Smooth muscle cell (in vitro differentiated cells): Measurements from ENCODE around the gene ECI1. TPM values are rescaled to one million over a fixed set of nuclear protein-coding genes. Genes with fewer than 3 reads are reported as not detected.

Experiments used
- DNase-seq: peaks from one replicate; lab custom pipeline; 2025; ENCODE audit not compliant: unreplicated experiment; lab: John Stamatoyannopoulos, UW
- H2AFZ ChIP-seq: fragments of 200-600 bp; sonication (generic); 2 replicates; pipeline ENCODE4 v1.6.0; 2016; ENCODE audit warnings: antibody characterized with exemption, low read depth, mild to moderate bottlenecking
- H3F3A ChIP-seq: fragments of 200-600 bp; sonication (generic); 2 replicates; pipeline ENCODE4 v1.6.0; 2017; ENCODE audit warnings: antibody characterized with exemption, low read depth
- H3K27ac ChIP-seq: fragments of 200-600 bp; sonication (generic); 2 replicates; pipeline ENCODE4 v1.5.1; 2016; ENCODE audit warnings: low read depth, mild to moderate bottlenecking
- H3K27me3 ChIP-seq: fragments of 200-600 bp; sonication (generic); 2 replicates; pipeline ENCODE4 v1.6.1; 2016; ENCODE audit warnings: low read depth, mild to moderate bottlenecking
- H3K36me3 ChIP-seq: fragments of 200-600 bp; sonication (generic); 2 replicates; pipeline ENCODE4 v1.5.1; 2016; ENCODE audit warnings: low read depth
- H3K4me1 ChIP-seq: fragments of 200-600 bp; sonication (generic); 2 replicates; pipeline ENCODE4 v1.5.1; 2016; ENCODE audit warnings: low read depth
- H3K4me2 ChIP-seq: fragments of 200-600 bp; sonication (generic); 2 replicates; pipeline ENCODE4 v1.6.0; 2016; ENCODE audit warnings: mild to moderate bottlenecking
- H3K4me3 ChIP-seq: fragments of 200-600 bp; sonication (generic); 2 replicates; pipeline ENCODE4 v1.5.1; 2016; ENCODE audit warnings: mild to moderate bottlenecking
- H3K79me2 ChIP-seq: fragments of 200-600 bp; sonication (generic); 2 replicates; pipeline ENCODE4 v1.6.0; 2016; ENCODE audit warnings: low read depth, mild to moderate bottlenecking
- H3K9ac ChIP-seq: fragments of 200-600 bp; sonication (generic); 2 replicates; pipeline ENCODE4 v1.6.0; 2016; ENCODE audit warnings: low read depth
- H3K9me3 ChIP-seq: fragments of 200-600 bp; sonication (generic); replicated peaks from 2 replicates; pipeline ENCODE4 v1.5.1; 2016; ENCODE audit warnings: low read depth
- H4K20me1 ChIP-seq: fragments of 200-600 bp; sonication (generic); 2 replicates; pipeline ENCODE4 v1.6.0; 2016; ENCODE audit warnings: low read depth
- WGBS: methylation state at CpG from one replicate; pipeline ENCODE4 v1.1.7; 2016; ENCODE audit warnings: low lambda C conversion rate; 5-methylcytosine and 5-hydroxymethylcytosine counted together
- polyA plus RNA-seq: library from polyadenylated mRNA; unstranded; fragments of >200 nt; fragmentation: Nextera tagmentation; extraction: Ambion mirVana; gene quantifications from 2 replicates; pipeline ENCODE4 v1.2.1, GENCODE V29; 2016
- total RNA-seq: library from RNA; depleted of rRNA; stranded (reverse); fragments of >200 nt; gene quantifications from 2 replicates; pipeline ENCODE4 v1.2.3, GENCODE V29; 2014
- TF ChIP-seq, protein P1 (sequence below): fragments of 200-600 bp; sonication (generic); IDR thresholded peaks from 2 replicates; pipeline ENCODE4 v1.5.1; 2017; ENCODE audit warnings: borderline replicate concordance, mild to moderate bottlenecking, antibody characterized with exemption; ENCODE audit not compliant: insufficient read depth, poor library complexity, severe bottlenecking

The ECI1 gene
- total and polyA plus RNA-seq, 2 experiments from 2014 or later: 45.7 to 86.9 TPM

DNA sequence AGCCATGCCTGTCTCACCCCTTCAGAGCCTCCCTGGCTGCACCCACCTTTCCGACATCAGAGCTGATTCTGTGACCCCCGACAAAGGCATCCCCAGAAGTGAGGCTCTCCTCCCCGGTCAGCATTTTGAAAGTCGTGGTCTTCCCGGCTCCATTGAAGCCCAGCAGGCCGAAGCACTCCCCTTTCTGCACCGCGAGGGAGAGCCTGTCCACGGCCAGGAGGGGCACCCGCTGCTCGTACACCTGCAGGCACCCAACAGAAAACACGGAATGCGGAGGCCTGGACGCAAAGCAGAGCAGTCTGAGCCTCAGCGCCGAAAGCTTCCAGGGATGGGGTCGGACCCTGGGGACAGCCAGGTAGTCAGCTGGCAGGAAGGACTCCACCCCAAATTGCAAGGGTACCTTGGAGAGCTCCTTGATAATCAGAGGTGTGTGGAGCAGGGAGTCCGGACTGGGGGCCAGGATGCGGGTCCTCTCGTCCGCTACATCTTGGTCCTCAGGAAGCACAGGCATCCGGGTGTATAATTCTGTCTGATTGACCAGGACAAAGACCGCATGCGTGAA lies 29.7 kb upstream of the ECI1 start:
- 88% methylated on average over 24 of the region's 24 CpGs for WGBS
- no peak overlapping the region for H3K9ac ChIP-seq
- H3K9me3 ChIP-seq: no peaks in the 10 kb centered on the region
- no peak overlapping the region for H3K4me2 ChIP-seq
- no peak overlapping the region for H3K4me3 ChIP-seq
- H3K79me2 ChIP-seq: no peaks in the 10 kb centered on the region
- TF ChIP-seq, protein P1, sequence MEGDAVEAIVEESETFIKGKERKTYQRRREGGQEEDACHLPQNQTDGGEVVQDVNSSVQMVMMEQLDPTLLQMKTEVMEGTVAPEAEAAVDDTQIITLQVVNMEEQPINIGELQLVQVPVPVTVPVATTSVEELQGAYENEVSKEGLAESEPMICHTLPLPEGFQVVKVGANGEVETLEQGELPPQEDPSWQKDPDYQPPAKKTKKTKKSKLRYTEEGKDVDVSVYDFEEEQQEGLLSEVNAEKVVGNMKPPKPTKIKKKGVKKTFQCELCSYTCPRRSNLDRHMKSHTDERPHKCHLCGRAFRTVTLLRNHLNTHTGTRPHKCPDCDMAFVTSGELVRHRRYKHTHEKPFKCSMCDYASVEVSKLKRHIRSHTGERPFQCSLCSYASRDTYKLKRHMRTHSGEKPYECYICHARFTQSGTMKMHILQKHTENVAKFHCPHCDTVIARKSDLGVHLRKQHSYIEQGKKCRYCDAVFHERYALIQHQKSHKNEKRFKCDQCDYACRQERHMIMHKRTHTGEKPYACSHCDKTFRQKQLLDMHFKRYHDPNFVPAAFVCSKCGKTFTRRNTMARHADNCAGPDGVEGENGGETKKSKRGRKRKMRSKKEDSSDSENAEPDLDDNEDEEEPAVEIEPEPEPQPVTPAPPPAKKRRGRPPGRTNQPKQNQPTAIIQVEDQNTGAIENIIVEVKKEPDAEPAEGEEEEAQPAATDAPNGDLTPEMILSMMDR: no peak
- no peaks in the 10 kb centered on the region for H3K4me1 ChIP-seq
- H3K36me3 ChIP-seq: no peaks in the 10 kb centered on the region
- H2AFZ ChIP-seq: no peak overlapping the region
- peaks cover 2% of the 10 kb centered on the region for H3K27me3 ChIP-seq
- no peak for DNase-seq
- no peaks in the 10 kb centered on the region for H3F3A ChIP-seq
- no peak overlapping the region for H3K27ac ChIP-seq
- H4K20me1 ChIP-seq: no peaks in the 10 kb centered on the region

DNA sequence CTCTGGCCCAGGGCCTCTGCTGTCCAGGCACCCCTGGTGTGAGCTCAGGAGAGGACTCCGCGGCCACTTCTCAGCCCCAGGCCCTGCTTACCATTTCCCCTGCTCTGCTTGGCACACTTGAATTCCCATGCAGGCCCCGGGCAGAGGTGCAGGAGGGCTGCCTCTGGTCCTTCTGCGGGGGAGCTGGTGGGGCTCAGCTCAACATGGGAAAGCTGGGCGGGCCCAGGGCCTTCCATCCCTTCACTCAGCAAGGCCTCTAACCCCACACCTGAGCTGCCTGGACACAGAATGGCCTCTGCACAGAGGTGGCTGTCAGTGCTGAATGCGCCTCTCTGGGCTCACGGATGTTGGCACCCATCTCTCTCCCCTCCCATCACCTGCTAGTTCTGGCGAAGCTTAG lies 29.1 kb upstream of the ECI1 start:
- Histone ChIP-seq H3K79me2 (no peaks in the 10 kb centered on the region), H3F3A (no peaks in the 10 kb centered on the region), H3K27me3 (peaks cover 2% of the 10 kb centered on the region), H3K4me2 (no peak overlapping the region), H3K4me1 (no peaks in the 10 kb centered on the region), H3K27ac (no peak overlapping the region), H3K36me3 (no peaks in the 10 kb centered on the region), H2AFZ (no peak overlapping the region), H3K9ac (no peak overlapping the region), H3K4me3 (no peak overlapping the region), H4K20me1 (no peaks in the 10 kb centered on the region), H3K9me3 (no peaks in the 10 kb centered on the region)
- DNase-seq: no peak
- TF ChIP-seq, protein P1: no peak
- 85% methylated on average over 8 of the region's 8 CpGs for WGBS

DNA sequence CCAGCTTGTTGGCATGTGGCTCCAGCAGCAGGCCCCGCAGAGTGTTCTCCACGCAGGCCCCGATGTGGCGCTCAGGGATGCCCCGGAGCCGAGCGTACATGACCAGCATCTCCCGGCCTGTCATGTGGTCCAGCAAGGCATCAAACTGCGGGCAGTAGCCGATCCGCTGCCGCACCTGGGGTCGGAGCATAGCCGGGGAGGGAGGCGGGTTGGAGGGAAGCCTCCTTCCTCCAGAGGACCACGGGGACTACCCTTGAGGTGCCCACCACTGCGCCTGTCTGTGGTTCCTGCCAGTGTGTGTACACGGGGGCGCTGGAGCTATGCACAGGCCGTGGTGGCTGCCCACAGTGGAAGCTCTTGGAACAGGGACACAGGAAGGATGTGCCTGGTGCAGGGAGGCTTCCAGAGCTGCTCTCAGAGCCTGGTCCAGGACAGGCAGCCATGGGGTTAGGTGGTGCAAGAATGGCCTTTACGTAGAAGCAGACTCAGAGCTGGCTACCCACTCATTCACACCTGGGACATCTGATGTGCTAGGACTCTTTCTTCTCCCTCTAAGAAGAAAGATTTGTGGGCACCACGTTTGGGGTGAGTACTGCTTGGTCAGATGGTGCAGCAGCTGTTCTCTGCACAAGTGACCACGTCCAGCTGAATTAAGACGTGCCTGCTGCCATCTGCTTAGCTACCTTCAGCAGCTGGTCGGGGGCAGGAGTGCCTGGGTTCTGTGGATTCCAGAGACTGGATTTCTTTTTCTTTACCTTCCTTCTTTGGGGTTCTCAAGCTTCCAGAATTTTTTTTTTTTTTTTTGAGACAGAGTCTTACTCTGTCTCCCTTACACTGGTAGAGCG lies 27.8 kb upstream of the ECI1 start:
- no peaks in the 10 kb centered on the region for H3K79me2 ChIP-seq
- no peak overlapping the region for H3K27ac ChIP-seq
- no peaks in the 10 kb centered on the region for H3F3A ChIP-seq
- no peaks in the 10 kb centered on the region for H3K9me3 ChIP-seq
- no peaks in the 10 kb centered on the region for H4K20me1 ChIP-seq
- no peak overlapping the region for H3K4me2 ChIP-seq
- H3K36me3 ChIP-seq: no peaks in the 10 kb centered on the region
- H3K27me3 ChIP-seq: peaks cover 2% of the 10 kb centered on the region
- H3K9ac ChIP-seq: no peak overlapping the region
- 88% methylated on average over 26 of the region's 26 CpGs for WGBS
- no peaks in the 10 kb centered on the region for H3K4me1 ChIP-seq
- TF ChIP-seq, protein P1: no peak
- no peak overlapping the region for H2AFZ ChIP-seq
- no peak for DNase-seq
- H3K4me3 ChIP-seq: no peak overlapping the region
